CD4-positive, alpha-beta T cell treated with Interleukin-10 for 1 hour (primary cell): ENCODE data around the gene ETF1.

ENCODE experiments used
- DNase-seq: peaks from one replicate; pipeline ENCODE4 v3.0.0-alpha.2; 2020

Gene ETF1

DNA sequence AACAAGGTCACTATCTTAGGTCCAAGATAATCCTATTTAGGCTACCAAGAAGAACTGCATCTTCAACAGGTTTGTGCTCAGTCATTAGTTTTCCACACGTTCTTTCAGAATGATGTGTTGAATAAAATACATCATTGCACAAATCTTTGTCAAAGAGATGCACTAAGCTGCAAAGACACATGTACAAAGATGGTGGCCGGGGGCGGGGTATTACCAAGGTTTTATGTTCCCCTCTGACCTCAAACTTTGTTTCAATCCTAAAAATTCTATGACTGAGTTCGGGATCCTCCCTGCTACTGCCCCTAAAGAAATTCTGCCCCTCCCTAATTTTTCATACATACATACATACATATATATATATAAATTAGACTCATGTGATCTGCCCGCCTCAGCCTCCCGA is 17.9 kb upstream of the ETF1 start:
- DNase-seq, result no peak

- no peak for DNase-seq
These were observed 16.9 kb upstream of the ETF1 start for GRCh38 chr5:138559937-138560336.

DNA sequence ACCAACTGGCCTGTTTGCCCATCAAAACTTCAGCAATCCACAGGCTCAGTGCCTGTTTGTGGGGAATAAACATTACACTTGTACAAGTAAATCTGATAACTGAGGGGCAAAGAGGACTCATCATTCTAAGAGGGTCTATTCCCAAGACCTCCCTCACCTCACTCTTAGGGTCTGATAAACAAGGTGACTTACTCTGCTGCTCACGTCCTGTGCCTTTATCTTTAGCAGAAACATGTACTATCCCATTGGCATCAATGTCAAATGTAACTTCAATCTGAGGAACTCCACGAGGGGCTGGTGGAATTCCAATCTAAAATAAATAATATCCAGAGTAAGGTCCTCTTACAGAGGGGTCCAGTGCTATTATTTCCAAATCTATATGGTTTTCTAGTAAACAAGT is 14.6 kb upstream of the ETF1 start:
- no peak for DNase-seq

DNA sequence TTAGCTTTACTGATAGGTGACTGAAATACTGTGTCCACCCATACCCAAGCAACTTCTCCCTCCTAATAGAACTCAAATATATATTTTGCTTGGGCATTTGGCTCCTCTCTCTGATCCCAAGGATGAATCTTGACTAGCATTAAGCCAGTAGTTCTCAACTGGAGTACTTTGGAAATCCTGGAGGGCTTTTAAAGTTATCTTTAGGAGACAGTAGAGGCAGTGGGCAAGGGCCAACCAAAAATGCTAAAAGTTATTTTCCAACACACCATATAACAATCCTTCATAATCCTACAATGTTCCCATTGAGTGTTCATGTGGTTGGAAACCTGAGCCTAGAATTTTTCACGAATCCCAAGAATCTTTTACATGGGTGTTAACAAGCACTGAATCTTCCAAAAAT is 11.1 kb upstream of the ETF1 start:
- DNase-seq, result no peak

GRCh38 chr5:138553437-138554095 is 10.5 kb upstream of the ETF1 start:
- DNase-seq, result no peak

- DNase-seq, result no peak
These were observed 9.6 kb upstream of the ETF1 start for GRCh38 chr5:138552657-138553056.

- no peak for DNase-seq
These were observed 6.4 kb upstream of the ETF1 start for GRCh38 chr5:138549414-138549813.

DNA sequence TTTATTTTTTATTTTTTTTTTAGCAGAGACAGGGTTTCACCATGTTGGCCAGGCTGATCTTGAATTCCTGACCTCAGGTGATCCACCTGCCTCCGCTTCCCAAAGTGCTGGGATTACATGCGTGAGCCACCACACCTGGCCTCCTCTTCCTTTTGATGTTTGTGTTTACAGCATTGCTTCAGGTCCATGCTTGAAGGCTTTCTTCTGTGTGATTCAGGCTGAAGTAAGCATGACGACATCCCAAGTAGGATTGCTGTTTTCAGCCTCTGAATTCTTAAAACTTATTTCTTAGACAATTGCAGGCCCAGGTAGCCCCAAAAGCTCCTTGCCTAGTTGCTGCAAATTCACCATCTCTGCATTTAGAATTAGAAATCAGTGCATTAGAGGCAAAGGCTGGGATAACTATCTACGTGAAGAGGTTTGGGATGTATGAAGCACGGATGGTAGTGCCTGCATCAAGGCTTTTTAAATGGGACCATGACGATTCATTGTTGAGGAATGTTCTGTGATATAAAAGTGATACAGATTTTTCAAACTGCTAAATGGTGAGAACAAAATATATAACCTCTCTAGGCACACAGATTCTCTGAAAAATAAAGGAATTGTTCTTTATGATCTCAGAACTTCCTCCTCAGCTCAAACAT is 3.0 kb upstream of the ETF1 start:
- no peak for DNase-seq

DNA sequence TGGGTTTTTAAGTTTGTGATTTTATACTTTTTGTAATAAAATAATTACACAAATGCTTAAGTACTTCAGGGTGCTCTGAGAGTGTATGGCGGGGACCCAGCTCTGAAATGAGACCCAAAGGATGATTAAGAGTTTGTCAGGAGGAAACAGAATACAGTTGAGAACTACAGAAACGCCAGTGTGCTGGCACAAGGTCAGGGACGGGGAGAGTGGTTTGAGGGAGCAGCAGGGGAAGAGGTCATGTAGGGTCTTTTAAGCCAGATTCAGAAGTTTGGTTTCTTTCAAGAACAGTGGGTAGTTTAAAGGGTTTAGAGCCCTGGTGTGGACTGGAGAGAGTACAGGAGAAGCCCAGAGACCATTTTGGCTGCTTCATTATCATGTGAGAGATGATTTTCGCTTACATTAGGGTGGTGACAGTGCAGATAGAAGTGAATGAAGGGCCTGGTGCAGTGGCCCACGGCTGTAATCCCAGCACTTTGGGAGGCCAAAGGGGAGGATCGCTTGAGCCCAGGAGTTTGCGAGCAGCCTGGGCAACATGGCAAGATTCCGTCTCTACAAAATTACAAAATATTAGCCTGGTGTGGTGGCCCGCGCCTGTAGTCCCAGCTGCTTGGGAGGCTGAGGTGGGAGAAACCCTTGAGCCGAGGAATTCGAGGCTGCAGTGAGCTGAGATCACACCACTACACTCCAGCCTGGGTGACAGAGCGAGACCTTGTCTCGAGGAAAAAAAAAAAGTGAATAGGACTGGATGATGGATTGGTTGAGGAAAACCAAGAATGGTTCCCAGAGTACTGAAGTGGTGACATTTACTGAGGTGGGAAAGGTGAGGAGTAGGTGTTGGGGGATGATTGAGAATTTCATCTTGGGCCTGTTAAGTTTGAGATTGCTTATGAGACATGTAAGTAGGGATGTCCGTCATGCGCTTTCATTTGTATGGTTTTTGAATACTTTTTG is 1.4 kb upstream of the ETF1 start:
- peak; percentile 17 for DNase-seq

- no peak for DNase-seq
These were observed 681 bp upstream of the ETF1 start for GRCh38 chr5:138543730-138544104.

GRCh38 chr5:138542180-138542955 is 668 bp downstream of the ETF1 start:
- DNase-seq, result no peak

GRCh38 chr5:138541511-138542179 is 1.4 kb downstream of the ETF1 start:
- peak; percentile 16 for DNase-seq

- no peak for DNase-seq
These were observed 3.2 kb downstream of the ETF1 start for GRCh38 chr5:138539791-138540190.

- DNase-seq, result no peak
These were observed 4.0 kb downstream of the ETF1 start for GRCh38 chr5:138538943-138539627.

DNA sequence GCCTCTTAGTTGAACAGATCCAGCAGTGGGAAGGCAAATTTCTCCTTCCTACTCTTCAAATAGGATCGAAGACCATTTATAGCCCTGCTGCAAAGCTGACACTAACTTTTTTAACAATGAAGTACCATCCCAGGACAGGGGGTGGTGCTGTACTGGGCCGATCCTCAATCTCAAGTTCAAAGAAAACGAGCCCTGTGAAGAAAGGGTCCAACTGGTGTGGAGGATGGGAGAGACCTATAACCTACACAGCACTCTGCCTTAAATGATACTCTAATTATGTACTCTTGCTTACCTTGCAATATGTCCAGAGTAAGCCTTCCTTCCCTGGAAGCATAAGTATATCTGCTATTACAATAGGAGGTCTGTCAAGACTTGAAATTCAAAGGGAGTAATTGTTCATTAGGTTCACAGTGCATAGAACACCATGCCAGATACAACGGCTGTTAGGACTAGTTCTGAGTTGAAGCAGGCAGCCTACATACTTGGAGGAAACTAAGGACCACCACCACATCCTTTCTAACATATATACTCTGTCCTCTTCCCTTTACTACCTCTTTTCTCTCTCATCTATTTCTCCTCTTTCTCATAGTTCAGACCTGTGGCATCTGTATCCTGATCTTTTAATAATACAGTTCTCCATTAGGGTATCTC is 6.2 kb downstream of the ETF1 start:
- DNase-seq, result peak; percentile 32

GRCh38 chr5:138536215-138536614 is 6.8 kb downstream of the ETF1 start:
- DNase-seq, result no peak

DNA sequence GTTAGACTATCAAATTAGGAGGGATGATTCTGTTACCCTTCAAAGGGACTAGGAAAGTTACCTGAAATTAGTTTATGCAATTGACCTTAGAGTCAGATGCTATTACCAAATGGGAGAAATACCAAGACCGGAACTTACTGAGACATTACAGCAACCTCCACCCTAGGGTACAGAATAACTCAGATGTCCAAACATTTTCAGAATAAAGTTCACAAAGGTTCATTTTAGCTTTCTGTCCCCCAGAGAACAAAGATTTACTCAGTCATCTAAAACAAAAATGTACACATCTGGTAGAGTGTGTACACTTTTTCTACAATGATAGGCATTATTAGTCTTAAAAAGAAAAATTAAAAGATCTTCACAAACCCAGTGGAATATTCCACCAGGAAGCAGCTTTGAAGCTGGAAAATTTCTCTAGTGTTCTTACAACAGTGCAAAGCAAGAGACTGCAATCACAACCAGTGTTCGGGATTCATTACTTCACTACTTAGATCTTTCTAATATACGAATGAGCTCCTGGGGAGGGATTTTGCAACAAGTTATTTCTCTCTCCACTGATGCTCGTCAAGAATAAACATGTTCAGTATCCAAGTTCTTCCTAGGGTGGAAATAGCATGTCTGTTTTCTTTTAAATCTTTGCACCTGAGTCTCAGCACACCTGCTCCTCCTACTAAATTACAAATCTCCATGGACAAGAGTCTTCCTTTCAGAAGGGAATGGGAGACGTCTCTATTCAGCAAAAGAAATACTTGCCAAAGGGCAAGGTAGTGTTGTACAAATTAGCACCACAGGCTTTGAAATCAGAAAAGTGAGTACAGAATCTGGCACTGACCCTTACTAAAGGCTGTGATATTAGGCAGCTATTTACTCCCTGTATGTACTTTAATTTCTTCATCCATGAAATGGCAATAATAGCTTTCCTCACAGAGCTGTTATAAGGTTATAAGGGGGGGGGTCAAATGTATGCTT is 8.8 kb downstream of the ETF1 start:
- no peak for DNase-seq

GRCh38 chr5:138529812-138530211 is 13.2 kb downstream of the ETF1 start:
- no peak for DNase-seq

- DNase-seq, result no peak
These were observed 14.1 kb downstream of the ETF1 start for GRCh38 chr5:138528744-138529469.
